Middle frontal gyrus (tissue), 1 donor: ENCODE data around the gene OR1J1.

ENCODE experiments used
- DNase-seq: peaks from one replicate; pipeline ENCODE4 v3.0.0-alpha.2; 2015; ENCODE audit warnings: low spot score; ENCODE audit errors: extremely low spot score

The OR1J1 gene, protein sequence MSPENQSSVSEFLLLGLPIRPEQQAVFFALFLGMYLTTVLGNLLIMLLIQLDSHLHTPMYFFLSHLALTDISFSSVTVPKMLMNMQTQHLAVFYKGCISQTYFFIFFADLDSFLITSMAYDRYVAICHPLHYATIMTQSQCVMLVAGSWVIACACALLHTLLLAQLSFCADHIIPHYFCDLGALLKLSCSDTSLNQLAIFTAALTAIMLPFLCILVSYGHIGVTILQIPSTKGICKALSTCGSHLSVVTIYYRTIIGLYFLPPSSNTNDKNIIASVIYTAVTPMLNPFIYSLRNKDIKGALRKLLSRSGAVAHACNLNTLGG

GRCh38 chr9:122477826-122478225, at the start of gene OR1J1:
TSS of gene OR1J1 (minus strand) at chr9:122477926. CDS start at chr9:122477926, 0 bp downstream.
- DNase-seq = no peak

DNA sequence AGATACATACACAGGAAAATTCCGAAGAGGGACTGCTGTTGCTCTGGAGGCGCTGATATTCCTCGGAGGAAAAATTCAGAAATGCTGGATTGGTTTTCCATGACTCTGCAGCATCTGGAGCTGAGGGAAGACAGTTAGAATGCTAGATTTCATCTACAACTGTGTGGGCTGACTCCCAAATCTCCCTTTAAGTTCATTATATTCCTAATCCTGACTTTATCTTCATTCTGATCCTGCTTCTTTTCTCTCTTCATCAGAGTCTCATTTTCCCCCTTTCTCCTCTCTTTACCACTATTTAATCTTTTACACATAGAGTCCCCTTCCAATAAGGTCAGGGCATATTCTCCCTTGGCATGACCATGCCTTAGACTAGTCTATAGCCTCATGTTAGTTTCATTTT, 49.5 kb upstream of the OR1J1 start, which contains the start of gene OR1N1:
Gene OR1N1, minus strand, starts transcription at position 101 of the 400 bp plus-strand sequence. Its CDS starts 0 bp downstream, at position 101.
- DNase-seq = no peak

- no peak for DNase-seq
Observed at GRCh38 chr9:122526602-122527001, 48.9 kb upstream of the OR1J1 start.

GRCh38 chr9:122519376-122519775, 41.6 kb upstream of the OR1J1 start:
- DNase-seq = no peak

DNA sequence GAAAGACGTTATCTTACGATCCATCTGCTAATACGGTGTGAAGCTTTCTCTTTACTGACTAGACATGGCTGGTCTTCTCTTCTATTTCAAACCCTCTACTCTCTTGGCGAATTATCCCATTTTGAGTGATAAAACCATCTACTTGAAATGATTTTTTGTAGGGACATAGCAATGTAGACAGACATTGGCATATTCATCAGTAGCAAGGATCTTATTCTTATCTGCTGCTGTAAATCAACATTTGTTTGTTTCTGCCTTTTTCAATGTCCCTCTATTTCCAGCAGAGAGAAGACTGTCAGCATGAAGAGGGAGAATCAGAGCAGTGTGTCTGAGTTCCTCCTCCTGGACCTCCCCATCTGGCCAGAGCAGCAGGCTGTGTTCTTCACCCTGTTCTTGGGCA, 41.1 kb upstream of the OR1J1 start, which contains the start of gene OR1J4:
Gene OR1J4, plus strand, starts transcription at position 301 of the 400 bp plus-strand sequence. Its CDS starts 0 bp downstream, at position 301.
- DNase-seq = no peak

DNA sequence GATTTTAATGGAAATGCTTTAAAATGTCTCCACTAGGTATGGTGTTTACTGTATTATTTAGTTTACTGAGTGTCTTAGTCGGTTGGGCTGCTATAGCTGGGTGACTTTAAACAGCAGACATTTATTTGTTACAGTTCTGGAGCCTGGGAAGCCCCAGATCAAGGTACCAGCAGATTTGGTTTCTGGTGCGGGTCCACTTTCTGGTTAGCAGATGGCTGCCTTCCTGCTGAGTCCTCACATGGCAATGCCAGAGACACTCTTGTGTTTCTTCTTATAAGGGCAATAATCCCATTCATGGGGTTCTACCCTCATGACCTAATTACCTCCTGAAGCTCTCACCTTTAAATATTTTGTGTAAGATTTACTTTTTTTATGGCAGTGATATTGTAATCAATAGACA, 40.5 kb upstream of the OR1J1 start:
- no peak for DNase-seq

DNA sequence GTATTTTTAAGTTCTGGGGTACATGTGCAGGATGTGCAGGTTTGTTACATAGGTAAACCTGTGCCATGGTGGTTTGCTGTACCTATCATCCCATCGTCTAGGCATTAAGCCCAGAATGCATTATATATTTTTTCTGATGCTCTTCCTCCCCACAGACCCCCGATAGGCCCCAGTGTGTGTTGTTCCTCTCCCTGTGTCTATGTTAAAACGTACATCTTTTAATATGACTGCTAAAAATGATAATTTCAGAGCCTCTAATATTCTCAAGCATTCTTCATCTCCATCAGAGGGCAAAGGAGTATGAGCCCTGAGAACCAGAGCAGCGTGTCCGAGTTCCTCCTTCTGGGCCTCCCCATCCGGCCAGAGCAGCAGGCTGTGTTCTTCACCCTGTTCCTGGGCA, 32.8 kb upstream of the OR1J1 start, which contains the start of gene OR1J2:
Gene OR1J2, plus strand, starts transcription at position 301 of the 400 bp plus-strand sequence. Its CDS starts 0 bp downstream, at position 301.
- DNase-seq = no peak

GRCh38 chr9:122506964-122507363, 29.2 kb upstream of the OR1J1 start:
- DNase-seq = no peak

- no peak for DNase-seq
Observed at GRCh38 chr9:122498883-122499288, 21.2 kb upstream of the OR1J1 start.

DNA sequence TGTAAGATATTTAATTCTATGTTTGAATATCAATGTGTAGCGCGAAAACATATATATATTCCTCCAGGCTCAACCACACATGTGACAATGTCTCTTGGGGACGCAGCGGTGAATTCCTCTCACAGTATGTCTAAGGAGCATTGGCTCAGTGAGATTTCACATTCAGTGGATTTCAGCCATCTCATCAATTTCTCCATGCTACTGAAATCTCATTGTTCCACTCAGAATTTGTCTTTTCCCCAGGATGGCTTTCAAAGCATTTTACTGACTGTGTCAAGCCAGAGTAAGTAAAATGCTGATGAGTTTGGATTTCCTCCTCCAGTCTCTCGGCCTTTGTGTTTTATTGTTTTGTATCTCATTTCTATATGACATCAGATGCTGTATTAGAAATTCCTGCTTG, 1.3 kb upstream of the OR1J1 start:
- no peak for DNase-seq

GRCh38 chr9:122477346-122477745, 380 bp downstream of the OR1J1 start:
- DNase-seq = no peak

DNA sequence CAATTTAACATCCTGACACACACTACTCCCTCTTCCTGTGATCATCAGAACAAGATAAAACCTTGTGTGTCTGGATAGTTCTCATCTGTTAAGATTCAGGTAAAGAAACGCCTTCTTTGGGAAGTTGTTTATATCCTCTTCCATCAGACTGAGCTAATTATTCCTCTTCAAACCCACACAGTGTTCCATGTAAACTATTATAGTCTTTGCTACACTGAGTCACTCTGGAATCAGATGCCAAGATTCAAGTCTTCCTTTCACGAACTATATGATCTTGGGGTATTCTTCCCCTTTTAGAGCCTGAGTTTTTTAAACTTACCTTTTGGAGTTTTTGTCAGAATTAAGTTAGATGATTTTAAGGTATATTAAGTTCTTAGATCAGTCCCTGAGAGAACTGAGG, 2.0 kb downstream of the OR1J1 start:
- no peak for DNase-seq

DNA sequence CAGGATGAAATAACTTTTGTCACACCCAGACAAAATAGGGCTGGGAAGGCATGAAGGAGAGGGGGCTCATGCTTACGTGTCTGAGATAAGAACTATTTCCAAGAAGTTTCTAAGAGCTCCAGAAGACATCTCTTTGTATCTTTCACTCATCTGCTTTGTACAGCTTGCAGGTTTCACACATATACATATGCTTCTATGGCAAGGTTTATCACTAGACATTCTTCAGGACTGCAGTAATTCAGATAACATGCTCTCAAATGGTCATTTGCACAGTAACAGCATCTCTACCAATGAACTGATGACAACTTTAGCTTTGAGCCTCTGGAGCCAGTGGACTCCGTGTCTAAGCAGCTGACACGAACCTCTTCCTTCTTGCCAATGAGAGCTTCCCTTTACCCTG, 3.2 kb downstream of the OR1J1 start:
- no peak for DNase-seq

- DNase-seq = no peak
Observed at GRCh38 chr9:122468735-122469134, 9.0 kb downstream of the OR1J1 start.

- DNase-seq = no peak
Observed at GRCh38 chr9:122466456-122466855, 11.3 kb downstream of the OR1J1 start.

DNA sequence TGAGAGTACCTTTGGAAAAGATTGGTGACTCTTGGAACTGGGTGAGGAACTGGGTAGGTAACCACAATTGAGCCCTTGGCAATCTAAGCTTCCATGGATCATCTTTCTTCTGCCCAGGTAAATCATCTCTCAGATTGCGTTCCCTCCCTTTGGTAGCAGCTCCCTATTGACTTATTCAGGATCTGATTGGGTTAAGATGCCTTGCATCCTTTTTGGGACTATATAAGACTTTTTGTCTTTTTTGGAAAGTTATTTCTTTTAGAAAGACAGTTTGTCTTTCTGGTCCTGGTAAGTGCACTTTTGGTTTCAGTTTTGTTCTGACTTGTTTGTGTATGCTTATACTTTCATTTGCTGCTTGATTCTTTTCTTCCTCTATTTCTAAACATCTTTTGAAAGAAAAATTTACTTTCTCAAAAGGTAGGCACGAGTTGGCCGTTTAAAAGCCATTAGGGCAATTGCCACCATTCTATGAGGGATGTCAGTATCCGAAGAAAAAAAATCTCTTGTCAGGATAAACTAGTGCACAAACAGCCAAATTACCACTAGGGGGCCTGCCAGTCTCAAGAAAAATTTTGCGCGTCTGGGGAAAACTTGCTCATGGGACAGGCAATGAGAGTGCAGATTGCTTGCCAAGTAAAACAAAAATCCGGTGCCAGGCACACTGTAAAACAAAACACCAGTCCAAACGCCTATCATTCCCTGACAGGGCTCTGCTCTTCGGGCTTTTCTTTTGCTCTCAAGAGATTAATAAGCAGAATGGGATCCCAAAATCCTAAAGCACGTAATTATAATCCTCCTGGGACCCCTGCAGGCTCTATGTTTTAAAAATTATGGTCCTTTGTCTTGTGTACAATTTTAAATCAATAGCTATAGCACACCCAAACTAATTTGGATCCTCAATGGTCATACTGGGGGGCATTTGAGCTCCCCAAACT, 12.8 kb downstream of the OR1J1 start:
- peak; percentile 79 for DNase-seq

DNA sequence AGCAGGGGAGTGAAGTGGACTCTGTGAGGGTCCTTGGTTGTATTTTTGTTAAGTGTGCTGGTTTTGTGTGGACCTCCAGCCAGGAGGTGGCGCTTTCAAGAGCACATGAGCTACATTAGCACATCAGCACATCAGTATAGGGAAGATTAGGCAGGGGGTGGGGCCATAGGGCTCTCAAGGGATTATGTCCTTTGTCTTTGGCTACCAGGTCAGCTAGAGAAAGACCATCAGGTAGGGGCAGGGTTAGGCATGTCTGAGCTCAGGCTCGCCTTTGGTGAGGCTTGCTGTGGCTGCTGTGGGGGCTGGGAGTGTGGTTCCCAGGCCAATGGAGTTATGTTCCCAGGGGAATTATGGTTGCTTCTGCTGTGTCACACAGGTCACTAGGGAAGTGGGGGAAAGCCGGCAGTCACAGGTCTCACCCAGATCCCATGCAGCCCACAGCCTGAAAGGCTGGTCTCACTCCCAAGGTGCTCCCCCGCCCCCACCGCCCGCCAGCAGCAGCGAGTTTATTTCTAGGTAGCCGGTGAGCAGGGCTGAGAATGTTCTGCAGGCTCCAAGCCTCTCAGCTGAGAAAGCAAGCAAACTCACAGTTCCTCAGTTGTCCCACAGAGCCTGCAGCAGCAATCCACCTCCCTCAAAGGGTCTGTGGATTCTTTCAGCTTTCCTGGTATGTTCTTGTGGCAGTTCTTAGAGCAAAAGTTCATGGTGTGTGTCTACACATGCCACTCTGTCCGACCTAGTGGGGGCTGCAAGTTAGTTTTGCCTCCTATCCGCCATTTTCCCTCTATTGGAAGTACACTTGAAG, 13.7 kb downstream of the OR1J1 start:
- DNase-seq = no peak

DNA sequence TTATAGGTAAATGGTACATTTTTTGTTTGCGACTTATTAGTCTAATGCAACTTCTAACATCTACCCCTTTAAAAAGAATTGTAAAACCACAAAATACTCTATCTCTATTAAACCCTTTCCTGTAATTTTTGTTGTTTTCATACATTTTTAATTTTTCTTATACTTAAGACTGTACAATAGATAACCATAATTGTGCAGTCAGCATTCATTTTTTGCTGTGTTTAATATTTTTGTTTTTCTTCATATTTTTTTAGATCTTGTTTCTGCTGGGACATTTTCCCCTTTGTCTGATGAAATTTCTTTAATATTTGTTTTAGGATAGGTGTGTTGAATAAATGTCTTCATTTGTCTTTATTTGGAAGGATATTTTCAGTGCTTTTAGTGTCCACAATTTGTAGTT, 19.9 kb downstream of the OR1J1 start:
- no peak for DNase-seq

GRCh38 chr9:122456123-122456522, 21.6 kb downstream of the OR1J1 start:
- DNase-seq = no peak

- DNase-seq = no peak
Observed at GRCh38 chr9:122453677-122454135, 24.0 kb downstream of the OR1J1 start.
